Fibroblast of peridontal ligament (primary cell): ENCODE results near the gene AFF3.
"Not testable (repeated sequence)": the region's sequence is repeated elsewhere in the genome, so short reads cannot be mapped to it uniquely, and the experiment has no call there.

ENCODE experiments used
- DNase-seq: peaks from one replicate; pipeline ENCODE4 v3.0.0-alpha.2; 2010; ENCODE audit errors: extremely low read depth

Gene AFF3

GRCh38 chr2:99971326-99971900 is 171.0 kb downstream of the AFF3 start:
- peak; percentile 75 for DNase-seq

GRCh38 chr2:99970292-99970868 is 172.0 kb downstream of the AFF3 start:
- no peak for DNase-seq

GRCh38 chr2:99961196-99961913 is 181.0 kb downstream of the AFF3 start:
- DNase-seq, result no peak

- DNase-seq, result no peak
These were observed 181.6 kb downstream of the AFF3 start for GRCh38 chr2:99960790-99961189.

GRCh38 chr2:99960291-99960690 is 182.1 kb downstream of the AFF3 start:
- no peak for DNase-seq

GRCh38 chr2:99959261-99960014 is 183.0 kb downstream of the AFF3 start:
- DNase-seq, result no peak

- peak; percentile 60 for DNase-seq
These were observed 184.9 kb downstream of the AFF3 start for GRCh38 chr2:99957332-99958133.

- no peak for DNase-seq
These were observed 186.0 kb downstream of the AFF3 start for GRCh38 chr2:99956232-99957030.

- DNase-seq, result no peak
These were observed 188.6 kb downstream of the AFF3 start for GRCh38 chr2:99953750-99954149.

GRCh38 chr2:99949963-99950362 is 192.4 kb downstream of the AFF3 start:
- no peak for DNase-seq

GRCh38 chr2:99949530-99949929 is 192.9 kb downstream of the AFF3 start:
- DNase-seq, result no peak

GRCh38 chr2:99948010-99948409 is 194.4 kb downstream of the AFF3 start:
- DNase-seq, result no peak

GRCh38 chr2:99947366-99947765 is 195.0 kb downstream of the AFF3 start:
- DNase-seq, result not testable (repeated sequence)

GRCh38 chr2:99944019-99944418 is 198.4 kb downstream of the AFF3 start:
- DNase-seq, result no peak

- no peak for DNase-seq
These were observed 199.6 kb downstream of the AFF3 start for GRCh38 chr2:99942561-99943347.

GRCh38 chr2:99940963-99941362 is 201.4 kb downstream of the AFF3 start:
- DNase-seq, result peak; percentile 48

GRCh38 chr2:99939135-99939534 is 203.3 kb downstream of the AFF3 start:
- no peak for DNase-seq

GRCh38 chr2:99938250-99938649 is 204.1 kb downstream of the AFF3 start:
- no peak for DNase-seq

GRCh38 chr2:99936065-99936464 is 206.3 kb downstream of the AFF3 start:
- no peak for DNase-seq

- no peak for DNase-seq
These were observed 206.7 kb downstream of the AFF3 start for GRCh38 chr2:99935662-99936061.
